ENCODE data around the gene SRF.

SRF gene

GRCh38 chr6:43181621-43181941, 10.5 kb downstream of the SRF start:
- no peak for DNase-seq (ENCODE audit: extremely low read depth in 1 of 2, low read depth in 1 of 2)

DNA sequence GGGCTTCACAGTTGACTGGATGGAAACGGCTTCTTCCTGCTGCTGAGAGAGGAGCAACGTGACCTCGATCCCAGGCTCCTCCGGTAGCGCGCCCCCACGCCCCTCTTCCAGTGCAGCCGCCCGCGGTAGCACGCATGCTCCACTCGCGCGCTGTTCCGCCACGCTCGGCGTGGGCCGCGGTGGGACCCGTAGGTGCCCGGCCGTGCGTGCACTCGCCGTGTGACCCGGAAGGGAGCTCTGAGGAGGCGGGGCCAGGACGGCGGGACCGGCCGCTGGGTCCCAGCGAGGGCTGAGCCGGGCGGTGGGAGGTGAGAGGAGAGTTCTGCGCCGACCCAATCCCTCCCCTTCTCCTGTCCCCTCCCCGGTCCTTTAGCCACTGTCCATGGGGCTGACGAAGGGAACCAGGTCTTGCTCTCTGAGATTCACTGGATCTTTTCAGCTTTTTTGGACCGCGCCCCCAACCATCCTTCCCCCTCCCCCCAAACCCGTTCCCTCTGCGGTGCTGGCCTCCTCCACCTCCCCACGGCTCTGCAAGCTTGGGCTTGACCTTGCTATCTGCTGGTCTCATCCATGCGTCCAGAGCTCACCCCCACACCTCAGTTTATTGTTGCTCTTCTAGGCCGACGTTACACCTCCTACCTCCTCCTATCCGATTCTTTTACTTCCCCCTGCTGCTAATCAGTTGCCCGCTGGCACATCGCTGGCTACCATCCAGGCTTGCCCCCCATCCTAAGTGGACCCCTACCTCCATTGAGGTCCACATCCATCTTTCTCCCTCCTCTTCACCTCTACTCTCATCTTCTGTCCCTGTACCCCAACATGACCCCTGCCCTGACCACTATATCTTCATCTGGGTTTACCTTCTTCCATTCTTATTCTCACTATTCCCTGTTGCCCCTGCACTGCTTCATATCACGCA, 11.1 kb downstream of the SRF start, which contains the start of gene CUL9:
Gene CUL9, plus strand, starts transcription at position 255 of the 919 bp plus-strand sequence. CDS start 2,115 bp downstream, outside the sequence.
- DNase-seq (ENCODE audit: extremely low read depth in 1 of 2, low read depth in 1 of 2), result peak in 1 of 2 donors; percentile 69

- no peak for DNase-seq (ENCODE audit: extremely low read depth in 1 of 2, low read depth in 1 of 2)
Measured at GRCh38 chr6:43183441-43183840, 12.4 kb downstream of the SRF start.

GRCh38 chr6:43184268-43184985, 13.4 kb downstream of the SRF start:
- DNase-seq (ENCODE audit: extremely low read depth in 1 of 2, low read depth in 1 of 2), result no peak

DNA sequence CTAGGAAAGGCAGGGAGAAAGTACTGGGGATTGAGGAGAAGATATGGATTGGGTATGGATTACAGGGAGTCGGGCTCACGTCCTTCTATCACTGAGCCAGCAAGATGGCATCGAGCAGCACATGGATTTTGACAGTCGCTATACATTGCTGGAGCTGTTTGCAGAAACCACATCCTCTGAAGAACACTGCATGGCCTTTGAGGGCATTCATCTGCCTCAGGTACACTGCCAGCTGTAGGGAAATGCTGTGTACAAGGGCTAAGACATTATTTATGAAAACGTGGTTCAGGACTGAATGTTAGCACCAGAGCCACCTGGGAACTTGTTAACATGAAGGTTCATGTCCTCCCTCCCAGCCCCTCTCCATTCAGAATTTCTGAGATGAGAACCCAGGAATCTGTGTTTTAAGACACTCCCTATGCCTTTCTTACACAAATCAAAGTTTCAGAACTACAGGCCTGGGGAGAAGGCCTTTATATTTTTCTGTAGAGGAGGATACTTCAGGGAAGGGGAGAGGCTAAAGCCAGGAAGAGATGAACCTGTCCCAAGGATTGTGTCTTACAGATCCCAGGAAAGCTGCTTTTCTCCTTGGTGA, 14.4 kb downstream of the SRF start:
- DNase-seq (ENCODE audit: extremely low read depth in 1 of 2, low read depth in 1 of 2), result no peak

GRCh38 chr6:43186019-43186418, 14.9 kb downstream of the SRF start:
- DNase-seq (ENCODE audit: extremely low read depth in 1 of 2, low read depth in 1 of 2), result no peak

GRCh38 chr6:43186706-43187105, 15.6 kb downstream of the SRF start:
- no peak for DNase-seq (ENCODE audit: extremely low read depth in 1 of 2, low read depth in 1 of 2)

DNA sequence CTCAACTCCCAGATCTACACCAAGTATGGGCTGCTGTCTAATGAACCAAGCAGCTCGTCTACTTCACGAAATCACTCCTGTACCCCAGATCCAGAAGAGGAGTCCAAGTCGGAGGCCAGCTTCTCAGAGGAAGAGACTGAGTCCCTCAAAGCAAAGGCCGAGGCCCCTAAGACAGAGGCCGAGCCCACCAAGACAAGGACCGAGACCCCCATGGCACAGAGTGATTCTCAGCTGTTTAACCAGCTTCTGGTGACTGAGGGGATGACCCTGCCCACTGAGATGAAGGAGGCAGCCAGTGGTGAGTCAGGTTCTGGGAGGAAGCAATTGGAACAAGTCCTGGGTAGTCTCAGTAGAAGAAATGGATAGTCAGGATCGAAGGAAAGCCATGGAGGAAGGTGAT, 16.8 kb downstream of the SRF start:
- no peak for DNase-seq (ENCODE audit: extremely low read depth in 1 of 2, low read depth in 1 of 2)

GRCh38 chr6:43188426-43188825, 17.4 kb downstream of the SRF start:
- DNase-seq (ENCODE audit: extremely low read depth in 1 of 2, low read depth in 1 of 2), result no peak

DNA sequence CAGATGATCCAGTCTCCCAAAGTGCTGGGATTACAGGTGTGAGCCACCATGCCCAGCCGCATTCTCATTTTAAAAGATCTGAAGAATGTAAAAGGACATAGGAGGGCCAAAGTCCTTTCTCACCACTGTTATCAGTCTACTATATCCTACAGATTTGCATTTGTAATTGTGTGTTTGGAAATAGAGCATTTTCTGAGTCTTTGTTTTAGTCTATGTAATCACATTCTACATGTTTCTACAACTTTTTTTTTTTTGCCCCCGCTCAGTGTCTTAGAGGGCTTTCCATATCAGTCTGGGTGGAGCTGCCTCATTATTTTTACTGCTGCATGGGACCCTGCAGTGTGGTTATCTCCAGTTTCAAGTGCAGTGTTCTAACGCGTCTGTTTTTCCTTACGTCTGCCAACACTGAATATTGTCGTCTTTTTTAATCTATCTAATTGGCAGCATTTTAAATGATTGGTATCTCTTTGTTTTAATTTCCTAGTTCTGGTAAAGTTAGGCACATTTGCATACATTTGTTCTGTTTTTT, 18.8 kb downstream of the SRF start:
- DNase-seq (ENCODE audit: extremely low read depth in 1 of 2, low read depth in 1 of 2), result no peak

GRCh38 chr6:43192911-43193310, 21.8 kb downstream of the SRF start:
- DNase-seq (ENCODE audit: extremely low read depth in 1 of 2, low read depth in 1 of 2), result no peak

- no peak for DNase-seq (ENCODE audit: extremely low read depth in 1 of 2, low read depth in 1 of 2)
Measured at GRCh38 chr6:43193929-43194328, 22.9 kb downstream of the SRF start.

- DNase-seq (ENCODE audit: extremely low read depth in 1 of 2, low read depth in 1 of 2), result no peak
Measured at GRCh38 chr6:43196337-43196736, 25.3 kb downstream of the SRF start.

DNA sequence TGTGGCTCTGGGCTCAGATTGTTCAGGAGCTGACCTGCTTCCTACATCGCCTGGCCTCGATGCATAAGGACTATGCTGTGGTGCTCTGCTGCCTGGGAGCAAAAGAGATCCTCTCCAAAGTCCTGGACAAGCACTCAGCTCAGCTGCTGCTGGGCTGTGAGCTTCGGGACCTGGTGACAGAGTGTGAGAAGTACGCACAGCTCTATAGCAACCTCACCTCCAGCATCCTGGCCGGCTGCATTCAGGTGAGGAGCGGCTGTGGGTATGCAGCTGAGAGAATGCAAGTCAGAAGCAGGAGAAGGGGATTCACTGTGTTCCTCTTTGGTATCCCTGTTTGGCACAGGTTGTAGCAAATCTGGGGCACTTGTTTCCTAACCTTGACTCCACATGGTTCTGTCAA, 28.8 kb downstream of the SRF start:
- no peak for DNase-seq (ENCODE audit: extremely low read depth in 1 of 2, low read depth in 1 of 2)

- no peak for DNase-seq (ENCODE audit: extremely low read depth in 1 of 2, low read depth in 1 of 2)
Measured at GRCh38 chr6:43200541-43200940, 29.5 kb downstream of the SRF start.

- DNase-seq (ENCODE audit: extremely low read depth in 1 of 2, low read depth in 1 of 2), result no peak
Measured at GRCh38 chr6:43202451-43202850, 31.4 kb downstream of the SRF start.

GRCh38 chr6:43203029-43203717, 32.1 kb downstream of the SRF start:
- DNase-seq (ENCODE audit: extremely low read depth in 1 of 2, low read depth in 1 of 2), result no peak

- DNase-seq (ENCODE audit: extremely low read depth in 1 of 2, low read depth in 1 of 2), result no peak
Measured at GRCh38 chr6:43203718-43204095, 32.6 kb downstream of the SRF start.

DNA sequence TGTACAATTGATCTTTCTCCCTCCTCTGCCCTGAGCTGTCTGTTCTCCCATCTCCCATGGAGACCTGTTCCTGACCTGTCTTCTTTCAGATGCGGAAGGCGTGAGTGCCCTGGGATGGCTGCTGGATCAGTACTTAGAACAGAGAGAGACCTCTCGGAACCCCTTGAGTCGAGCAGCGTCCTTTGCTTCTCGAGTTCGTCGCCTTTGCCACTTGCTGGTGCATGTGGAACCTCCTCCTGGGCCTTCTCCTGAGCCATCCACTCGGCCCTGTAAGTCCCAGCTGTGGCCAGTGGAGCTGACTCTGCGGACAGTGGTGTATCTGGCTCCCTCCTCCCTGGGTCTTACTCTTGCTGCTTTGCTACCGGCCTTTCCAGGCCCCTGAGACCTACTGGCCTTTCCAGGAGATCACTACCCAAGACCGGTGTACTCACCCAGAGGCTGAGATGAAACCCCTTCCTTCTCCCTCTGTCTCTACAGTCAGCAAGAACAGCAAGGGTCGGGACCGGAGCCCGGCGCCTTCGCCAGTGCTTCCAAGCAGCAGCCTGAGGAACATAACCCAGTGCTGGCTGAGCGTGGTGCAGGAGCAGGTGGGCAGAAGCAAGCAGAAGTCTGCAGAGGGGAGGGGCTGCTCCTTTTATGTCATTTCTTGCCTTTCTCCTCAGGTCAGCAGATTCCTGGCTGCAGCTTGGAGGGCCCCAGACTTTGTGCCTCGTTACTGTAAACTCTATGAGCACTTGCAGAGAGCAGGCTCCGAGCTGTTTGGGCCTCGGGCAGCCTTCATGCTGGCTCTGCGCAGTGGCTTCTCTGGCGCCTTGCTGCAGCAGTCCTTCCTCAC, 33.4 kb downstream of the SRF start:
- DNase-seq (ENCODE audit: extremely low read depth in 1 of 2, low read depth in 1 of 2), result no peak

DNA sequence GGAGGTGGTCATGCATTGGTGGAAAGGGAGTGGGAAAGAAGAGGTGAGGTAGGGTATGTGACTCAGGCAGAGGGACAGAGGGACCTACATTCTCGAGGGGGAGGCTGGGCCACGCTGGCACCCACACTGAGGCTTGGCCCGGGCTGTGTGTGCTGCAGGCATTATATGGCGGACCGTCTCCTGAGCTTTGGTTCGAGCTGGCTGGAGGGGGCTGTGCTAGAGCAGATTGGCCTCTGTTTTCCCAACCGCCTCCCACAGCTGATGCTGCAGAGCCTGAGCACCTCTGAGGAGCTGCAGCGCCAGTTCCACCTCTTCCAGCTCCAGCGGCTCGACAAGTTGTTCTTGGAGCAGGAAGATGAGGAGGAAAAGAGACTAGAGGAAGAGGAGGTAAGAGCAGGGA, 34.8 kb downstream of the SRF start:
- DNase-seq (ENCODE audit: extremely low read depth in 1 of 2, low read depth in 1 of 2), result no peak
